ENCODE measurements around the gene ATP10B.

DNA sequence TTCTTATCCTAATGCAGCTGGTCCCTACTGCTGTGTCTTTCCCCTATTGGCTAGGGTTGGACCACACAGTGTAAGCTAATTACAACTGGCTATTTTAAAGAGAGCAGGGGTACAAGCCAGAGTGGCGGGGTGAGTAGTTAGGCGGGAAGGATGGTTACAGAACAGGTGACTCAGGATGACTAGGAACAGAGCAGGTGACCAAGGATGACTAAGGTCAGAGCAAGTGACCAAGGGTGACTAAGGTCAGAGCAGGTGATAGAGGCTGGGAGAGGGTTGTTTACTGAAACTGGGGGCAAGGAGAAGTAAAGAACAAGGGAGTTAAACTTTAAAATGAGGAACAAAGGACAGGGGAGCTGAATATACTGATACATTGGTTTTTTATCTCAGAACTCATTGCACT lies 304.9 kb downstream of the ATP10B start:
- TF ChIP-seq POLR2AphosphoS5 (IDR thresholded peaks at IDR 0.05; ENCODE audit: low read depth, low read length) (no peak), POLR2A (IDR thresholded peaks at IDR 0.05; ENCODE audit: low read depth, low read length) (no peak)

Measured in GM12892 (cell line).